Activated T-cell treated with anti-CD3 and anti-CD28 coated beads, Interleukin-2, amount 50 U/mL, for 4 hours (primary cell): ENCODE data around the gene ATP6V0D1. TPM values are rescaled to one million over a fixed set of nuclear protein-coding genes. Genes with fewer than 3 reads are reported as not detected.
"Not testable (repeated sequence)": the region's sequence is repeated elsewhere in the genome, so short reads cannot be mapped to it uniquely, and the experiment has no call there.

Source experiments
- ATAC-seq, 2 donors: fragments of 200-7000 bp; cut with Tn5 transposase; one replicate each; pipeline ENCODE4 v1.10.0; 2021
- DNase-seq: peaks from one replicate; pipeline ENCODE4 v3.0.0-alpha.2; 2020
- H3K27me3 Mint-ChIP-seq: one replicate; pipeline ENCODE4 v1.8.0; 2021; ENCODE audit warnings: low read depth, mixed read lengths
- H3K36me3 Mint-ChIP-seq: one replicate; pipeline ENCODE4 v1.8.0; 2022; ENCODE audit warnings: mixed read lengths; ENCODE audit not compliant: insufficient read depth
- H3K4me1 Mint-ChIP-seq: one replicate; pipeline ENCODE4 v1.8.0; 2021; ENCODE audit warnings: low read depth, mixed read lengths
- H3K4me3 Mint-ChIP-seq: one replicate; pipeline ENCODE4 v1.8.0; 2021; ENCODE audit warnings: mild to moderate bottlenecking, moderate library complexity, mixed read lengths
- H3K9me3 Mint-ChIP-seq: one replicate; pipeline ENCODE4 v1.8.0; 2021; ENCODE audit warnings: mixed read lengths
- total RNA-seq, 3 donors: library from RNA; stranded (reverse); gene quantifications; one replicate each; pipeline ENCODE4 v1.2.1, GENCODE V29; 2021

Gene ATP6V0D1
- total RNA-seq, 3 donors from 2014 or later = 36.0 to 49.1 (median 44.5) TPM

GRCh38 chr16:67516296-67517154, 35.6 kb upstream of the ATP6V0D1 start:
- H3K4me3 Mint-ChIP-seq = no peak overlapping the region
- ATAC-seq (no peak), DNase-seq (no peak)
- peaks cover 28% of the 10 kb centered on the region for H3K4me1 Mint-ChIP-seq
- H3K27me3 Mint-ChIP-seq = no peaks in the 10 kb centered on the region
- H3K9me3 Mint-ChIP-seq = no peaks in the 10 kb centered on the region
- no peaks in the 10 kb centered on the region for H3K36me3 Mint-ChIP-seq

GRCh38 chr16:67514382-67514828, 33.4 kb upstream of the ATP6V0D1 start:
- peaks cover 18% of the 10 kb centered on the region for H3K4me1 Mint-ChIP-seq
- no peaks in the 10 kb centered on the region for H3K9me3 Mint-ChIP-seq
- no peaks in the 10 kb centered on the region for H3K36me3 Mint-ChIP-seq
- no peak overlapping the region for H3K4me3 Mint-ChIP-seq
- no peaks in the 10 kb centered on the region for H3K27me3 Mint-ChIP-seq
- ATAC-seq (peak; percentile 88 to 94), DNase-seq (peak; percentile 76)

- H3K4me1 Mint-ChIP-seq = peaks cover 20% of the 10 kb centered on the region
- H3K36me3 Mint-ChIP-seq, H3K27me3 Mint-ChIP-seq, ATAC-seq, H3K4me3 Mint-ChIP-seq, DNase-seq, H3K9me3 Mint-ChIP-seq: not testable (repeated sequence)
These were observed 32.9 kb upstream of the ATP6V0D1 start for GRCh38 chr16:67513892-67514291.

- H3K27me3 Mint-ChIP-seq = no peaks in the 10 kb centered on the region
- DNase-seq (no peak), ATAC-seq (peak in 1 of 2 donors; percentile 20)
- no peaks in the 10 kb centered on the region for H3K9me3 Mint-ChIP-seq
- no peaks in the 10 kb centered on the region for H3K36me3 Mint-ChIP-seq
- H3K4me3 Mint-ChIP-seq = no peak overlapping the region
- peaks cover 43% of the 10 kb centered on the region for H3K4me1 Mint-ChIP-seq
These were observed 28.1 kb upstream of the ATP6V0D1 start for GRCh38 chr16:67509016-67509415.

GRCh38 chr16:67506468-67506867, 25.5 kb upstream of the ATP6V0D1 start:
- H3K4me1 Mint-ChIP-seq = peaks cover 50% of the 10 kb centered on the region
- no peaks in the 10 kb centered on the region for H3K36me3 Mint-ChIP-seq
- H3K9me3 Mint-ChIP-seq = no peaks in the 10 kb centered on the region
- no peak for ATAC-seq
- no peak overlapping the region for H3K4me3 Mint-ChIP-seq
- H3K27me3 Mint-ChIP-seq = no peaks in the 10 kb centered on the region
- no peak for DNase-seq

GRCh38 chr16:67504031-67505021, 23.4 kb upstream of the ATP6V0D1 start:
- ATAC-seq = peak; percentile 73 to 79
- Mint-ChIP-seq H3K36me3 (peaks cover 2% of the 10 kb centered on the region), H3K9me3 (no peaks in the 10 kb centered on the region), H3K27me3 (no peaks in the 10 kb centered on the region), H3K4me3 (no peak overlapping the region), H3K4me1 (peaks cover 50% of the 10 kb centered on the region)
- DNase-seq = peak; percentile 30

- no peak for ATAC-seq
- no peak for DNase-seq
- Mint-ChIP-seq H3K36me3 (peaks cover 12% of the 10 kb centered on the region), H3K4me3 (no peak overlapping the region), H3K4me1 (peaks cover 15% of the 10 kb centered on the region), H3K9me3 (no peaks in the 10 kb centered on the region), H3K27me3 (no peaks in the 10 kb centered on the region)
These were observed 18.1 kb upstream of the ATP6V0D1 start for GRCh38 chr16:67499106-67499505.

- H3K4me1 Mint-ChIP-seq = peaks cover 14% of the 10 kb centered on the region
These were observed 9.6 kb upstream of the ATP6V0D1 start for GRCh38 chr16:67490335-67491096.

GRCh38 chr16:67489401-67490083, 8.6 kb upstream of the ATP6V0D1 start:
- Mint-ChIP-seq H3K9me3 (no peaks in the 10 kb centered on the region), H3K4me1 (peaks cover 14% of the 10 kb centered on the region), H3K4me3 (no peak overlapping the region), H3K27me3 (no peaks in the 10 kb centered on the region), H3K36me3 (peaks cover 7% of the 10 kb centered on the region)
- ATAC-seq (no peak), DNase-seq (no peak)

More at GRCh38 chr16:67490335-67491096, 9.6 kb upstream of the ATP6V0D1 start:
- H3K27me3 Mint-ChIP-seq = no peaks in the 10 kb centered on the region
- H3K36me3 Mint-ChIP-seq = peaks cover 7% of the 10 kb centered on the region
- ATAC-seq (no peak), DNase-seq (no peak)
- H3K4me3 Mint-ChIP-seq = no peak overlapping the region
- H3K9me3 Mint-ChIP-seq = no peaks in the 10 kb centered on the region

- ATAC-seq, H3K36me3 Mint-ChIP-seq, H3K27me3 Mint-ChIP-seq, H3K4me3 Mint-ChIP-seq, H3K9me3 Mint-ChIP-seq, DNase-seq: not testable (repeated sequence)
- peaks cover 15% of the 10 kb centered on the region for H3K4me1 Mint-ChIP-seq
These were observed 6.6 kb upstream of the ATP6V0D1 start for GRCh38 chr16:67487561-67487960.

GRCh38 chr16:67486805-67487204, 5.8 kb upstream of the ATP6V0D1 start:
- H3K4me3 Mint-ChIP-seq = no peak overlapping the region
- H3K36me3 Mint-ChIP-seq = peaks cover 2% of the 10 kb centered on the region
- no peak for ATAC-seq
- no peaks in the 10 kb centered on the region for H3K9me3 Mint-ChIP-seq
- peaks cover 22% of the 10 kb centered on the region for H3K4me1 Mint-ChIP-seq
- no peaks in the 10 kb centered on the region for H3K27me3 Mint-ChIP-seq
- DNase-seq = no peak

- Mint-ChIP-seq H3K9me3 (no peaks in the 10 kb centered on the region), H3K27me3 (no peaks in the 10 kb centered on the region), H3K4me3 (no peak overlapping the region), H3K4me1 (peaks cover 32% of the 10 kb centered on the region), H3K36me3 (peaks cover 2% of the 10 kb centered on the region)
- ATAC-seq = no peak
- no peak for DNase-seq
These were observed 3.0 kb upstream of the ATP6V0D1 start for GRCh38 chr16:67483731-67484525.

GRCh38 chr16:67483150-67483549, 2.2 kb upstream of the ATP6V0D1 start, which contains the start of gene AGRP:
TSS of gene AGRP (minus strand) at chr16:67483547. CDS start at chr16:67483398, 149 bp downstream.
- DNase-seq (no peak), ATAC-seq (no peak)
- Mint-ChIP-seq H3K4me3 (peak within 1 kb of the TSS; percentile 100), H3K36me3 (peaks cover 2% of the 10 kb centered on the region), H3K9me3 (no peaks in the 10 kb centered on the region), H3K27me3 (no peaks in the 10 kb centered on the region), H3K4me1 (peaks cover 37% of the 10 kb centered on the region)
